IMR-90 (cell line): ENCODE data around the gene CDC42EP5. TPM values are rescaled to one million over a fixed set of nuclear protein-coding genes. Genes with fewer than 3 reads are reported as not detected.
A peak's percentile ranks its signal among the peaks of the same experiment; 100 is the strongest.

Source experiments
- ATAC-seq: fragments of 200-7000 bp; cut with Tn5 transposase; 2 replicates; pipeline ENCODE4 v1.9.1; 2020; ENCODE audit warnings: low read depth, mild to moderate bottlenecking, moderate library complexity
- BruUV-seq: library from RNA; stranded (reverse); fragments of 400-500 nt; replicated peaks from 2 replicates; lab custom pipeline; 2021; lab: Mats Ljungman, UMichigan
- CTCF ChIA-PET: fragments of 300-600 bp; formaldehyde crosslinking; extraction: SDS; loops from one replicate; lab custom pipeline; 2021; ENCODE audit warnings: antibody characterized with exemption; lab: Yijun Ruan, JAX
- POLR2A ChIA-PET: fragments of 300-600 bp; sonication (Branson Sonifier 250); formaldehyde crosslinking; loops from one replicate; lab custom pipeline; 2022; ENCODE audit warnings: antibody characterized with exemption; ENCODE audit not compliant: unreplicated experiment; lab: Charles Lee
- DNase-seq: peaks from one replicate; pipeline ENCODE4 v3.0.0; 2013
- H2AFZ ChIP-seq: replicated peaks from 2 replicates; pipeline ENCODE3; 2013; ENCODE audit warnings: low read length, mild to moderate bottlenecking; ENCODE audit not compliant: poor library complexity
- H2AK5ac ChIP-seq: 2 replicates; pipeline ENCODE4 v1.6.1; 2013; ENCODE audit warnings: low read depth, low read length, inconsistent platforms
- H2AK9ac ChIP-seq: replicated peaks from 2 replicates; pipeline ENCODE3; 2013; ENCODE audit warnings: mild to moderate bottlenecking, low read depth, low read length, moderate library complexity; ENCODE audit not compliant: poor library complexity
- H2BK120ac ChIP-seq: 2 replicates; pipeline ENCODE4 v1.6.1; 2013; ENCODE audit warnings: low read depth, low read length, inconsistent platforms
- H2BK15ac ChIP-seq: 3 replicates; pipeline ENCODE4 v1.6.1; 2013; ENCODE audit warnings: low read depth, low read length, inconsistent platforms
- H2BK20ac ChIP-seq: 2 replicates; pipeline ENCODE4 v1.6.1; 2013; ENCODE audit warnings: low read depth, mild to moderate bottlenecking, inconsistent platforms, low read length, moderate library complexity
- H2BK5ac ChIP-seq: 2 replicates; pipeline ENCODE4 v1.6.1; 2013; ENCODE audit warnings: mild to moderate bottlenecking, low read depth, low read length, inconsistent platforms; ENCODE audit not compliant: poor library complexity, severe bottlenecking
- H3K14ac ChIP-seq: replicated peaks from 2 replicates; pipeline ENCODE4 v1.6.1; 2013; ENCODE audit warnings: low read depth, low read length, inconsistent platforms
- H3K18ac ChIP-seq: 2 replicates; pipeline ENCODE4 v1.6.1; 2013; ENCODE audit warnings: low read depth, low read length, control low read depth
- H3K23ac ChIP-seq: 2 replicates; pipeline ENCODE4 v1.6.1; 2013; ENCODE audit warnings: low read depth, low read length, inconsistent platforms
- H3K27ac ChIP-seq: 2 replicates; pipeline ENCODE4 v1.5.1; 2013; ENCODE audit warnings: mild to moderate bottlenecking, control low read depth, low read length; ENCODE audit not compliant: insufficient read depth
- H3K27me3 ChIP-seq: 2 replicates; pipeline ENCODE4 v1.6.1; 2013; ENCODE audit warnings: low read length; ENCODE audit not compliant: control insufficient read depth, insufficient read depth
- H3K36me3 ChIP-seq: 2 replicates; pipeline ENCODE4 v1.6.1; 2013; ENCODE audit warnings: low read length, mixed read lengths; ENCODE audit not compliant: control insufficient read depth, insufficient read depth
- H3K4ac ChIP-seq: 2 replicates; pipeline ENCODE4 v1.6.1; 2013; ENCODE audit warnings: low read depth, low read length, inconsistent platforms
- H3K4me1 ChIP-seq: 2 replicates; pipeline ENCODE4 v1.6.1; 2013; ENCODE audit warnings: low read length, mixed read lengths; ENCODE audit not compliant: control insufficient read depth, insufficient read depth
- H3K4me2 ChIP-seq: 2 replicates; pipeline ENCODE4 v1.6.1; 2013; ENCODE audit warnings: low read depth, mild to moderate bottlenecking, control low read depth, low read length, moderate library complexity
- H3K4me3 ChIP-seq: 2 replicates; pipeline ENCODE4 v1.5.1; 2013; ENCODE audit warnings: low read depth, mild to moderate bottlenecking, control low read depth, low read length, moderate library complexity; ENCODE audit not compliant: insufficient read depth
- H3K56ac ChIP-seq: 2 replicates; pipeline ENCODE4 v1.6.1; 2013; ENCODE audit warnings: low read length, inconsistent platforms; ENCODE audit not compliant: insufficient read depth; ENCODE audit errors: extremely low read depth
- H3K79me1 ChIP-seq, 2 experiments: 2 replicates each; pipeline ENCODE4 v1.6.1; 2013; ENCODE audit warnings: low read length in 2 of 2, inconsistent platforms in 1 of 2, low read depth in 1 of 2
- H3K9ac ChIP-seq: 2 replicates; pipeline ENCODE4 v1.6.1; 2013; ENCODE audit warnings: low read depth, low read length, control low read depth
- H3K9me1 ChIP-seq: 2 replicates; pipeline ENCODE4 v1.6.1; 2013; ENCODE audit warnings: low read length, inconsistent platforms; ENCODE audit not compliant: insufficient read depth
- H3K9me3 ChIP-seq: 2 replicates; pipeline ENCODE4 v1.6.1; 2013; ENCODE audit warnings: low read length; ENCODE audit not compliant: control insufficient read depth, insufficient read depth
- H4K20me1 ChIP-seq: 2 replicates; pipeline ENCODE4 v1.6.1; 2013; ENCODE audit warnings: low read length, inconsistent platforms; ENCODE audit not compliant: insufficient read depth
- H4K5ac ChIP-seq: 2 replicates; pipeline ENCODE4 v1.6.1; 2013; ENCODE audit warnings: mild to moderate bottlenecking, low read depth, low read length, control low read depth
- H4K8ac ChIP-seq, 2 experiments: 2 replicates each; pipeline ENCODE4 v1.6.1; 2013; ENCODE audit warnings: low read depth in 2 of 2, low read length in 2 of 2, control low read depth in 1 of 2, inconsistent platforms in 1 of 2
- H4K91ac ChIP-seq: 2 replicates; pipeline ENCODE4 v1.6.1; 2013; ENCODE audit warnings: low read depth, low read length, inconsistent platforms; ENCODE audit not compliant: insufficient read depth
- BHLHE40 ChIP-seq: fragments of 150-350 bp; IDR thresholded peaks from 2 replicates; pipeline ENCODE4 v1.6.1; 2016; ENCODE audit warnings: mild to moderate bottlenecking, low read depth, low read length
- CEBPB ChIP-seq: IDR thresholded peaks from 2 replicates; pipeline ENCODE4 v1.6.1; 2012; ENCODE audit warnings: low read depth, low read length, improper control_type of control experiment
- CHD1 ChIP-seq: IDR thresholded peaks from 2 replicates; pipeline ENCODE4 v1.6.1; 2012; ENCODE audit warnings: low read depth, low read length, improper control_type of control experiment
- ELK1 ChIP-seq: fragments of 150-350 bp; IDR thresholded peaks from 2 replicates; pipeline ENCODE4 v1.6.1; 2016; ENCODE audit warnings: low read depth, mild to moderate bottlenecking, low read length, moderate library complexity, borderline replicate concordance
- MAFK ChIP-seq: IDR thresholded peaks from 2 replicates; pipeline ENCODE4 v1.6.1; 2012; ENCODE audit warnings: low read depth, low read length, improper control_type of control experiment
- MAZ ChIP-seq: IDR thresholded peaks from 2 replicates; pipeline ENCODE4 v1.6.1; 2012; ENCODE audit warnings: low read depth, mild to moderate bottlenecking, low read length, improper control_type of control experiment, moderate library complexity, borderline replicate concordance
- NFE2L2 ChIP-seq: fragments of 150-350 bp; IDR thresholded peaks from 2 replicates; pipeline ENCODE4 v1.6.1; 2016; ENCODE audit warnings: low read depth, mild to moderate bottlenecking, low read length
- RCOR1 ChIP-seq: IDR thresholded peaks from 2 replicates; pipeline ENCODE4 v1.6.1; 2012; ENCODE audit warnings: mild to moderate bottlenecking, low read length, improper control_type of control experiment; ENCODE audit not compliant: insufficient replicate concordance
- RFX5 ChIP-seq: IDR thresholded peaks from 2 replicates; pipeline ENCODE4 v1.8.0; 2012; ENCODE audit warnings: low read depth, mild to moderate bottlenecking, low read length, moderate library complexity
- SMC3 ChIP-seq: fragments of 150-350 bp; IDR thresholded peaks from 2 replicates; pipeline ENCODE4 v1.6.1; 2016; ENCODE audit warnings: low read depth, mild to moderate bottlenecking, antibody characterized with exemption, low read length, moderate library complexity
- USF2 ChIP-seq: fragments of 150-350 bp; IDR thresholded peaks from 2 replicates; pipeline ENCODE4 v1.6.1; 2017; ENCODE audit warnings: mild to moderate bottlenecking, antibody characterized with exemption, low read length, low read depth
- WGBS, 2 experiments: methylation state at CpG; one replicate each; pipeline versions ENCODE4 v1.1.5 to v1.1.7; 2013; ENCODE audit warnings: missing lambda C conversion rate in 2 of 2; ENCODE audit not compliant: insufficient read length in 1 of 2; ENCODE audit errors: extremely low coverage in 2 of 2; 5-methylcytosine and 5-hydroxymethylcytosine counted together
- dilution Hi-C: fragments of 300-500 bp; cut with HindIII; formaldehyde crosslinking; loops from one replicate; pipeline ENCODE4 v1.14.3; 2018; ENCODE audit warnings: low sequenced_read_pairs; ENCODE audit not compliant: unreplicated experiment
- in situ Hi-C: fragments of 300-500 bp; cut with MboI; formaldehyde crosslinking; loops from 3 replicates; pipeline ENCODE4 v1.14.3; 2019; ENCODE audit warnings: low sequenced_read_pairs, inconsistent platforms, mixed read lengths
- intact Hi-C: fragments of 100-400 bp; cut with micrococcal nuclease; formaldehyde crosslinking; loops from 2 replicates; pipeline ENCODE4 v1.10.0; 2022
- polyA plus RNA-seq, 3 experiments: library from polyadenylated mRNA; depleted of rRNA; stranded (reverse); fragments of >200 nt; gene quantifications; 2 replicates each; pipeline ENCODE4 v1.2.3, GENCODE V29; 2012; ENCODE audit warnings: low replicate concordance in 1 of 3
- total RNA-seq: library from RNA; depleted of rRNA; stranded (reverse); fragments of >200 nt; gene quantifications from 2 replicates; pipeline ENCODE4 v1.2.3, GENCODE V29; 2012

The CDC42EP5 gene
- total and polyA plus RNA-seq, 2 of the 4 experiments (the other 2 are of a cell fraction) = 7.2 to 25.3 TPM

- CTCF ChIA-PET = no interaction called here
- Histone ChIP-seq H3K4me2 (peak overlapping the region; percentile 88; the same call in 1 of the 2 replicates), H3K79me1 (peaks cover 11 to 41% of the 10 kb centered on the region in 2 experiments; a peak in 3 of 4 replicates), H3K4me1 (peaks cover 18% of the 10 kb centered on the region), H2AK5ac (peak overlapping the region; percentile 94), H4K91ac (peak overlapping the region; percentile 77), H2AFZ (peak overlapping the region; percentile 84), H4K5ac (no peak overlapping the region; the same call in 1 of the 2 replicates), H3K9me3 (no peaks in the 10 kb centered on the region), H2BK120ac (peak overlapping the region; percentile 33; the same call in 1 of the 2 replicates), H3K27me3 (no peaks in the 10 kb centered on the region), H2BK5ac (peak overlapping the region; percentile 83), H2AK9ac (peak overlapping the region; percentile 87), H3K14ac (no peak overlapping the region), H2BK20ac (no peak overlapping the region), H4K20me1 (peaks cover 48% of the 10 kb centered on the region), H3K56ac (no peak overlapping the region), H2BK15ac (no peak overlapping the region; the same call in 2 of the 3 replicates), H3K36me3 (peaks cover 50% of the 10 kb centered on the region), H3K4ac (peak overlapping the region; percentile 93), H3K9me1 (peaks cover 6% of the 10 kb centered on the region; the same call in 1 of the 2 replicates), H3K23ac (no peak overlapping the region; the same call in 1 of the 2 replicates), H3K27ac (peak overlapping the region; percentile 94), H3K4me3 (peak overlapping the region; percentile 52; the same call in 1 of the 2 replicates), H4K8ac (peak overlapping the region; percentile 30 to 95; a peak in 2 of 4 replicates), H3K9ac (peak overlapping the region; percentile 77), H3K18ac (no peak overlapping the region)
- no peak for DNase-seq
- no TSS peak for BruUV-seq
- intact Hi-C loops = loop anchor here (10.0 kb wide), 1 partner anchor 623 kb away; no protein-coding TSS in a partner anchor
- in situ Hi-C loops = loop anchor here (25.0 kb wide), 4 partner anchors 350 to 1675 kb away; partner anchors contain the start of genes NAT14, NDUFA3, OSCAR and PRPF31
- dilution Hi-C loops = no loop called here
- 46% methylated on average over 9 of the region's 15 CpGs; no CpG with 5 or more reads in 1 of the 2 experiments for WGBS, 2 experiments
- POLR2A ChIA-PET = interaction anchor here (1.0 kb wide), 1 partner anchor 13 kb away, joined by 3 read pairs; the partner anchor contains the start of gene LENG8
- TF ChIP-seq MAZ (no peak), RCOR1 (no peak), ELK1 (no peak), USF2 (no peak), BHLHE40 (no peak), RFX5 (no peak), CHD1 (no peak), NFE2L2 (no peak), MAFK (no peak), SMC3 (no peak), CEBPB (no peak)
- no peak for ATAC-seq
Measured at GRCh38 chr19:54462047-54462654, 10.9 kb downstream of the CDC42EP5 start.
